ENCODE results near the gene OVAAL. TPM values are rescaled to one million over a fixed set of nuclear protein-coding genes. Genes with fewer than 3 reads are reported as not detected.

OVAAL gene
- total and polyA plus RNA-seq, 2 donors (not counting 3 experiments of a cell fraction or from before 2014, with no cell fraction given): 0.04 TPM; not detected in 1

DNA sequence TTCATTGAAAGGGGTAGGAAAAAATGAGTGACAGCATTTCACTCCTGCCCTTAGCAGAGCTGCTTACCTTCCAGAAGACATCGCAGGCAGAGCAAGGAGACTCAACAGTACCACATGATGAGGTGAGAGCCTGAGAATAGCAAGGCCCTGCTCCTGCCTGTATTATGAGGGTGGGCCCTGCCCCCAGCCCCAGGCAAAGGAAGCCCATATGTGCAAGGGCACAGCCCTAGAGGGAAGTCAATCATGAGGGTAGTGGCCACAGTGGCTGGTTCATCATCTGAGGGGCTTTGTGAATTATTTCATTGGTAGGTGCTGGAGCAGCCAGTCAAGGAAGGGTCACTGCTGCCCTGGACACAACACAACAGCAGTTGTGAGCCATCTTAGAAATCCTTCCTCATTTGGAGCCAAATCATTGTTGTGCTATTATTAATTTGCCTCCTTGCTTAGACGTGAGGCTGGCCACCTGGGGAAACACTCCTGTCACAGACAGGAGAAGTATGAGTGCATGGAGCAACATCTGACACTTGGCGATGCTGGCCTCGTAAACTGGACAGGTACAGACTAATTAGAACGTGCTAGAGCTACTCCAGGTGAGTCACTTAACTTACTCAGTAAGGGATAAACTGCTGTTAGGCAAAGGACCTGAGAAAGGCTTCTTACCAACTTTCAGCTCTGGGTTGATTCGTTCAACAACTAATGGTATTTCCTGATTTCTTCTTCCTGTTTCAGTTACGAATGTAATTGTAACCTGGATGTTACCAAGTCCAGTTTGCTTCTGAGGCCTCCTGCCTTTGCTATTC is 33.6 kb upstream of the OVAAL start:
- no peak for FAIRE-seq
- no peak for DNase-seq (ENCODE audit: low read depth, low spot score)
- Histone ChIP-seq H3K27me3 (ENCODE audit: control insufficient read depth in 2 of 2, insufficient read depth in 2 of 2, low read length in 2 of 2) (no peaks in the 10 kb centered on the region), H3K4me1 (ENCODE audit: control insufficient read depth, extremely low read depth, insufficient read depth, low read length) (peaks cover 27% of the 10 kb centered on the region), H3K9me1 (replicated peaks; ENCODE audit: control insufficient read depth, extremely low read depth, insufficient read depth, low read length) (no peaks in the 10 kb centered on the region), H2AFZ (ENCODE audit: low read depth, low read length) (peak overlapping the region; percentile 50), H3K79me2 (ENCODE audit: control insufficient read depth, insufficient read depth, low read length) (no peaks in the 10 kb centered on the region), H3K4me3 (replicated peaks in 1 of 3; ENCODE audit: insufficient read depth in 1 of 3, low read depth in 1 of 3, low read length in 3 of 3) (no peak overlapping the region), H3K4me2 (ENCODE audit: insufficient read depth, low read length) (no peak overlapping the region), H3K36me3 (ENCODE audit: control insufficient read depth in 2 of 2, extremely low read depth in 1 of 2, insufficient read depth in 2 of 2, low read length in 2 of 2) (no peaks in the 10 kb centered on the region), H3K9me3 (replicated peaks; ENCODE audit: control insufficient read depth, insufficient read depth, low read length) (no peaks in the 10 kb centered on the region), H3K9ac (replicated peaks; ENCODE audit: extremely low read depth, insufficient read depth, low read length) (no peak overlapping the region), H3K27ac (ENCODE audit: insufficient read depth, low read depth, low read length) (no peak overlapping the region), H4K20me1 (replicated peaks; ENCODE audit: control insufficient read depth, extremely low read depth, insufficient read depth, low read length) (no peaks in the 10 kb centered on the region)
- ChIA-PET POLR2A (no interaction called here), CTCF (interaction anchor here (1.2 to 14.3 kb wide), 3 partner anchors 9 to 338 kb away, joined by 3 to 247 read pairs (median 13); no protein-coding TSS in a partner anchor)
- no peak for TF ChIP-seq FOS (IDR thresholded peaks at IDR 0.05; ENCODE audit: borderline replicate concordance, insufficient read depth, low read length)
- no peak for TF ChIP-seq JUN (IDR thresholded peaks at IDR 0.05; ENCODE audit: borderline replicate concordance, insufficient read depth, insufficient read length, low read depth)
- TF ChIP-seq EZH2 (IDR thresholded peaks at IDR 0.05; ENCODE audit: borderline replicate concordance, low read depth, low read length, severe bottlenecking): no peak
- TF ChIP-seq, protein P1, sequence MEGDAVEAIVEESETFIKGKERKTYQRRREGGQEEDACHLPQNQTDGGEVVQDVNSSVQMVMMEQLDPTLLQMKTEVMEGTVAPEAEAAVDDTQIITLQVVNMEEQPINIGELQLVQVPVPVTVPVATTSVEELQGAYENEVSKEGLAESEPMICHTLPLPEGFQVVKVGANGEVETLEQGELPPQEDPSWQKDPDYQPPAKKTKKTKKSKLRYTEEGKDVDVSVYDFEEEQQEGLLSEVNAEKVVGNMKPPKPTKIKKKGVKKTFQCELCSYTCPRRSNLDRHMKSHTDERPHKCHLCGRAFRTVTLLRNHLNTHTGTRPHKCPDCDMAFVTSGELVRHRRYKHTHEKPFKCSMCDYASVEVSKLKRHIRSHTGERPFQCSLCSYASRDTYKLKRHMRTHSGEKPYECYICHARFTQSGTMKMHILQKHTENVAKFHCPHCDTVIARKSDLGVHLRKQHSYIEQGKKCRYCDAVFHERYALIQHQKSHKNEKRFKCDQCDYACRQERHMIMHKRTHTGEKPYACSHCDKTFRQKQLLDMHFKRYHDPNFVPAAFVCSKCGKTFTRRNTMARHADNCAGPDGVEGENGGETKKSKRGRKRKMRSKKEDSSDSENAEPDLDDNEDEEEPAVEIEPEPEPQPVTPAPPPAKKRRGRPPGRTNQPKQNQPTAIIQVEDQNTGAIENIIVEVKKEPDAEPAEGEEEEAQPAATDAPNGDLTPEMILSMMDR (IDR thresholded peaks at IDR 0.05; ENCODE audit: extremely low read depth in 1 of 2, insufficient read depth in 1 of 2, low read depth in 1 of 2, low read length in 2 of 2): no peak
- no peak for TF ChIP-seq MYC (IDR thresholded peaks at IDR 0.05; ENCODE audit: low read depth, low read length)
- no peak for TF ChIP-seq GATA2 (IDR thresholded peaks at IDR 0.05; ENCODE audit: insufficient read depth, insufficient read length, low read depth, low read length)
- TF ChIP-seq POLR2A (IDR thresholded peaks at IDR 0.05; ENCODE audit: low read depth, low read length): no peak
- TF ChIP-seq POLR2AphosphoS5 (IDR thresholded peaks at IDR 0.05; ENCODE audit: insufficient read depth, low read depth, low read length): no peak
- TF ChIP-seq MAX (IDR thresholded peaks at IDR 0.05; ENCODE audit: insufficient read depth, insufficient read length): no peak
- no TSS peak for BruUV-seq (replicated peaks)
- dilution Hi-C loops (cut with MboI; ENCODE audit: extremely low pct_ligation_motif_present, low sequenced_read_pairs): loop anchor here (25.0 kb wide), 1 partner anchor 337 kb away; no protein-coding TSS in a partner anchor
- intact Hi-C loops (cut with micrococcal nuclease): no loop called here
